Osteoblast (primary cell): ENCODE results near the gene AGBL1. TPM values are rescaled to one million over a fixed set of nuclear protein-coding genes. Genes with fewer than 3 reads are reported as not detected.

Experiments
- DNase-seq: peaks from one replicate; pipeline ENCODE4 v3.0.0; 2011; ENCODE audit warnings: low spot score, mixed read lengths; ENCODE audit not compliant: insufficient read length; ENCODE audit errors: missing footprints
- H2AFZ ChIP-seq: 2 replicates; pipeline ENCODE4 v1.6.0; 2011; ENCODE audit warnings: mild to moderate bottlenecking, low read length
- H3K27ac ChIP-seq: 2 replicates; pipeline ENCODE4 v1.5.1; 2011; ENCODE audit warnings: mild to moderate bottlenecking, low read depth, low read length, moderate library complexity
- H3K27me3 ChIP-seq: 2 replicates; pipeline ENCODE4 v1.6.0; 2012; ENCODE audit warnings: mild to moderate bottlenecking, control low read depth, inconsistent platforms, low read length, moderate library complexity; ENCODE audit not compliant: insufficient read depth
- H3K36me3 ChIP-seq: 2 replicates; pipeline ENCODE4 v1.5.1; 2011; ENCODE audit warnings: mild to moderate bottlenecking, low read length, control low read depth, moderate library complexity; ENCODE audit not compliant: insufficient read depth
- H3K4me1 ChIP-seq: 2 replicates; pipeline ENCODE4 v1.5.1; 2011; ENCODE audit warnings: mild to moderate bottlenecking, low read length, control low read depth, moderate library complexity; ENCODE audit not compliant: insufficient read depth
- H3K4me2 ChIP-seq: 2 replicates; pipeline ENCODE4 v1.6.0; 2011; ENCODE audit warnings: mild to moderate bottlenecking, low read length; ENCODE audit not compliant: insufficient read depth
- H3K4me3 ChIP-seq: fragments of 200-600 bp; sonication (generic); 3 replicates; pipeline ENCODE4 v1.5.1; 2012; ENCODE audit warnings: mild to moderate bottlenecking, low read length, inconsistent platforms; ENCODE audit not compliant: insufficient read depth
- H3K79me2 ChIP-seq: 2 replicates; pipeline ENCODE4 v1.6.0; 2012; ENCODE audit warnings: mild to moderate bottlenecking, low read length, control low read depth, inconsistent platforms; ENCODE audit not compliant: insufficient read depth
- H3K9me3 ChIP-seq: 2 replicates; pipeline ENCODE4 v1.5.1; 2011; ENCODE audit warnings: low read depth, low read length, control low read depth
- H4K20me1 ChIP-seq: 2 replicates; pipeline ENCODE4 v1.6.0; 2012; ENCODE audit warnings: mild to moderate bottlenecking, low read length, control low read depth; ENCODE audit not compliant: insufficient read depth
- total RNA-seq: library from RNA; depleted of rRNA; stranded (reverse); fragments of >200 nt; gene quantifications from 2 replicates; pipeline ENCODE4 v1.2.3, GENCODE V29; 2012
- TF ChIP-seq, protein P1 (sequence below): IDR thresholded peaks from 2 replicates; pipeline ENCODE4 v1.5.1; 2011; ENCODE audit warnings: mild to moderate bottlenecking, low read depth, low read length, moderate library complexity; ENCODE audit errors: extremely low read depth

The AGBL1 gene
- total RNA-seq, 1 donor, result not detected

DNA sequence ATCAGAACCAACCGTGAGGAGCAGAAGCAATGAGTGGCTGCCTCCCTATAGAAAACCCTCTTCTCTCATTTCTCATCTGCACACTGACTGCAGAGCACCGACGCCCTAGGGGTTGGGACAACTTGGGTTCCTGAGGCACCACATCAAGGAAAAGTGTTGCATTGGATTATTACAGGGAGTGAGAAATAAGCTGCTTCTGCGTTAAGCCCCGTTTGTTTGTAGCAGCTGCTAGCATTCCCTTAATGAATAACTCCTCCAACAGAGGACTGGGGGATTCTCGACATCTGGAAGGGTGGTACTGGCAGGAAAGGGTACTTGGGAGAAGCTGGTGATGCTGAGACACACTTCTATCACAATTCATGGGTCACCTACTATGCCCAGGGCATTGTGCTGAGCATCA, 25.3 kb upstream of the AGBL1 start:
- TF ChIP-seq, protein P1, sequence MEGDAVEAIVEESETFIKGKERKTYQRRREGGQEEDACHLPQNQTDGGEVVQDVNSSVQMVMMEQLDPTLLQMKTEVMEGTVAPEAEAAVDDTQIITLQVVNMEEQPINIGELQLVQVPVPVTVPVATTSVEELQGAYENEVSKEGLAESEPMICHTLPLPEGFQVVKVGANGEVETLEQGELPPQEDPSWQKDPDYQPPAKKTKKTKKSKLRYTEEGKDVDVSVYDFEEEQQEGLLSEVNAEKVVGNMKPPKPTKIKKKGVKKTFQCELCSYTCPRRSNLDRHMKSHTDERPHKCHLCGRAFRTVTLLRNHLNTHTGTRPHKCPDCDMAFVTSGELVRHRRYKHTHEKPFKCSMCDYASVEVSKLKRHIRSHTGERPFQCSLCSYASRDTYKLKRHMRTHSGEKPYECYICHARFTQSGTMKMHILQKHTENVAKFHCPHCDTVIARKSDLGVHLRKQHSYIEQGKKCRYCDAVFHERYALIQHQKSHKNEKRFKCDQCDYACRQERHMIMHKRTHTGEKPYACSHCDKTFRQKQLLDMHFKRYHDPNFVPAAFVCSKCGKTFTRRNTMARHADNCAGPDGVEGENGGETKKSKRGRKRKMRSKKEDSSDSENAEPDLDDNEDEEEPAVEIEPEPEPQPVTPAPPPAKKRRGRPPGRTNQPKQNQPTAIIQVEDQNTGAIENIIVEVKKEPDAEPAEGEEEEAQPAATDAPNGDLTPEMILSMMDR, result no peak
- Histone ChIP-seq H2AFZ (no peak overlapping the region), H3K4me3 (no peak overlapping the region), H3K4me2 (no peak overlapping the region), H3K9me3 (no peaks in the 10 kb centered on the region), H4K20me1 (no peaks in the 10 kb centered on the region), H3K27ac (no peak overlapping the region), H3K79me2 (no peaks in the 10 kb centered on the region), H3K27me3 (no peaks in the 10 kb centered on the region), H3K4me1 (no peaks in the 10 kb centered on the region), H3K36me3 (no peaks in the 10 kb centered on the region)
- DNase-seq, result no peak

DNA sequence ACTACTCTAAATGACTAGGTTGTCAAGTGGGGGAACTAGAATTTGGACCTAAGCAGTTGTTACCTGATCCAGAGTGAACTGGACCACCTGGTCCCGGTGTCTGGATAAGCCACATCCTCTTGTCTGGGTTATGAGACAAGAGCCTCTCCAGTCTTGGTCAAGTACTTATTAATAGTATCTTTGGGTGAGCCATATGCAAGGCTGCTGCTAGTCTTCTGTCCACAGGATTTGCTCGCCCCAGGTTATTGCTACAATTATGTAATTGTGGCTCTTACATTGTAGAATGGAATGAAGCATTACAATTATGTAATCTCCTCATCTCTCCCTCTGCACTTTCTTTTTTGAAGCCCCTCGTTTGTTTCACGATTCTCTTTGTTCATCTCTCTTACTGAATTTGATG, 24.0 kb upstream of the AGBL1 start:
- Histone ChIP-seq H3K4me2 (no peak overlapping the region), H3K79me2 (no peaks in the 10 kb centered on the region), H3K4me1 (no peaks in the 10 kb centered on the region), H3K27ac (no peak overlapping the region), H3K36me3 (no peaks in the 10 kb centered on the region), H3K9me3 (no peaks in the 10 kb centered on the region), H2AFZ (no peak overlapping the region), H3K4me3 (no peak overlapping the region), H4K20me1 (no peaks in the 10 kb centered on the region), H3K27me3 (no peaks in the 10 kb centered on the region)
- DNase-seq, result no peak
- TF ChIP-seq, protein P1, result no peak

DNA sequence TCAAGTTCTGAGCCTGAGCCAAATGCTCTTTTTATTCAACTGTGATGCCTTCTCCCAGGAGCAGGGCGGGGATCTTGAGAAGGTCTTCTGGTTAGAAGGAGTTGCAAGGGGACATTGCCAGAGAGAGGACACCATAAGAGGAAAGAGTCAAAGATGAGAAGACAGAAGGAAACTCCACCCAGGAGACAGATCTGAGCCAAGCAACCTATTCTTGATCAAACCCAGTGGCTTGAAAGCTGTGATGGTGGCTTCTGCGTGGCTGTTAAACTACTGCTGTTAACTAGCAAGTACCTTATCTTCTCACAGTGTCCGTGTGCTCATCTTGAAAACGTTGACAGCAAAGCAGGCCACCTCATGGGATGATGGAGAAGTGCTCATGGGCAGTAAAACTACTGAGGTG, 19.8 kb upstream of the AGBL1 start:
- H3K36me3 ChIP-seq, result no peaks in the 10 kb centered on the region
- no peak overlapping the region for H2AFZ ChIP-seq
- no peaks in the 10 kb centered on the region for H3K79me2 ChIP-seq
- no peak overlapping the region for H3K4me2 ChIP-seq
- TF ChIP-seq, protein P1, result no peak
- no peak overlapping the region for H3K27ac ChIP-seq
- H3K27me3 ChIP-seq, result no peaks in the 10 kb centered on the region
- no peaks in the 10 kb centered on the region for H3K4me1 ChIP-seq
- H3K4me3 ChIP-seq, result no peak overlapping the region
- DNase-seq, result no peak
- no peaks in the 10 kb centered on the region for H3K9me3 ChIP-seq
- H4K20me1 ChIP-seq, result no peaks in the 10 kb centered on the region

DNA sequence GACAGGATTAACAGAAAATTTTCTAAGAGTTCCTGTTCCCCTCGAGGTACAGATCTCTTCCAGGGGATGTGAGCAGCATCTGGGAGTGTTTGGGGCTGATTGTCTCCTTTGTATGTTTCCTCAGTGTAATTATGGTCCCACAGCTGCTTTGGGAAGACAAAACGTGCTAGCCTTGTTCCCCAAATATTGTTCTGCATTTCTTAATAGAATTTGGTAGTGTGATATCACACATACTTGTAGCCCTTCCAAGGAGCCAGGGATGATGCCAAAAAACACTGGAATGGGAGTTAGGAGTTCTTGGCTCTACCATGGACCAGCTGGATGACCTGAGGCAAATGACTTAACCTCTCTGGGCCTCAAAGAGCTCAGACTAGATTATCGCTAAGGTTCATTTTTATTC, 19.0 kb upstream of the AGBL1 start:
- Histone ChIP-seq H3K27me3 (no peaks in the 10 kb centered on the region), H3K9me3 (no peaks in the 10 kb centered on the region), H3K36me3 (no peaks in the 10 kb centered on the region), H3K79me2 (no peaks in the 10 kb centered on the region), H2AFZ (no peak overlapping the region), H3K4me1 (no peaks in the 10 kb centered on the region), H3K4me2 (no peak overlapping the region), H4K20me1 (no peaks in the 10 kb centered on the region), H3K4me3 (no peak overlapping the region), H3K27ac (no peak overlapping the region)
- TF ChIP-seq, protein P1, result no peak
- no peak for DNase-seq
